ENCODE results near the gene PLPP1.

Gene PLPP1

GRCh38 chr5:55407984-55408383 is 126.8 kb downstream of the PLPP1 start:
- H3K4me3 ChIP-seq (ENCODE audit: low read length) = no peak overlapping the region
- DNase-seq (ENCODE audit: low read depth) = no peak
- TF ChIP-seq, protein P1, sequence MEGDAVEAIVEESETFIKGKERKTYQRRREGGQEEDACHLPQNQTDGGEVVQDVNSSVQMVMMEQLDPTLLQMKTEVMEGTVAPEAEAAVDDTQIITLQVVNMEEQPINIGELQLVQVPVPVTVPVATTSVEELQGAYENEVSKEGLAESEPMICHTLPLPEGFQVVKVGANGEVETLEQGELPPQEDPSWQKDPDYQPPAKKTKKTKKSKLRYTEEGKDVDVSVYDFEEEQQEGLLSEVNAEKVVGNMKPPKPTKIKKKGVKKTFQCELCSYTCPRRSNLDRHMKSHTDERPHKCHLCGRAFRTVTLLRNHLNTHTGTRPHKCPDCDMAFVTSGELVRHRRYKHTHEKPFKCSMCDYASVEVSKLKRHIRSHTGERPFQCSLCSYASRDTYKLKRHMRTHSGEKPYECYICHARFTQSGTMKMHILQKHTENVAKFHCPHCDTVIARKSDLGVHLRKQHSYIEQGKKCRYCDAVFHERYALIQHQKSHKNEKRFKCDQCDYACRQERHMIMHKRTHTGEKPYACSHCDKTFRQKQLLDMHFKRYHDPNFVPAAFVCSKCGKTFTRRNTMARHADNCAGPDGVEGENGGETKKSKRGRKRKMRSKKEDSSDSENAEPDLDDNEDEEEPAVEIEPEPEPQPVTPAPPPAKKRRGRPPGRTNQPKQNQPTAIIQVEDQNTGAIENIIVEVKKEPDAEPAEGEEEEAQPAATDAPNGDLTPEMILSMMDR (IDR thresholded peaks at IDR 0.05; ENCODE audit: insufficient read depth, low read depth, low read length, missing control alignments) = no peak

- peak; percentile 60 for DNase-seq (ENCODE audit: low read depth)
- TF ChIP-seq, protein P1 (IDR thresholded peaks at IDR 0.05; ENCODE audit: insufficient read depth, low read depth, low read length, missing control alignments) = peak; percentile 80
- no peak overlapping the region for H3K4me3 ChIP-seq (ENCODE audit: low read length)
Measured at GRCh38 chr5:55407059-55407684, 127.6 kb downstream of the PLPP1 start.

DNA sequence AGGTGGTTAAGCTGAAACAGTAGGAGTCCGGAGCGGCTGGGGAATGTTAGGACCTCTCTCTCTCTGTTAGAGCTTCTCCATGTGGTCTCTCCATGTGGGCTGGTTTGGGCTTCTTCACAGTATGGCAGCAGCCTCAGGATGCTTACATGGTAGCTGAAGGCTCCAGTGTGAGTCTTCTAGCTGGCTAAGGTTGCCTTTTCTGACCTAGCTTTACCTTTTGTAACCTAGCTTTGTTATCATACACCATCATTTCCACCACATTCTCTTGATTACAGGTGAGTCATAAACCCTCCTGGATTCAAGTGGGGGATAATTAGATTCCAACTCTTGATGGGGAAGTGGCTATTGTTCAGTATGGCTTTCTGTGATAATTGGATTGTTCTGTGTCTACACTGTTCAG is 128.5 kb downstream of the PLPP1 start:
- TF ChIP-seq, protein P1 (IDR thresholded peaks at IDR 0.05; ENCODE audit: insufficient read depth, low read depth, low read length, missing control alignments) = no peak
- no peak for DNase-seq (ENCODE audit: low read depth)
- H3K4me3 ChIP-seq (ENCODE audit: low read length) = no peak overlapping the region

- TF ChIP-seq, protein P1 (IDR thresholded peaks at IDR 0.05; ENCODE audit: insufficient read depth, low read depth, low read length, missing control alignments) = peak; percentile 40
- no peak overlapping the region for H3K4me3 ChIP-seq (ENCODE audit: low read length)
- DNase-seq (ENCODE audit: low read depth) = peak; percentile 20
Measured at GRCh38 chr5:55402199-55402598, 132.6 kb downstream of the PLPP1 start.

- TF ChIP-seq, protein P1 (IDR thresholded peaks at IDR 0.05; ENCODE audit: insufficient read depth, low read depth, low read length, missing control alignments) = no peak
- no peak overlapping the region for H3K4me3 ChIP-seq (ENCODE audit: low read length)
- DNase-seq (ENCODE audit: low read depth) = no peak
Measured at GRCh38 chr5:55393501-55394175, 141.1 kb downstream of the PLPP1 start.

GRCh38 chr5:55392669-55393068 is 142.1 kb downstream of the PLPP1 start:
- no peak for DNase-seq (ENCODE audit: low read depth)
- TF ChIP-seq, protein P1 (IDR thresholded peaks at IDR 0.05; ENCODE audit: insufficient read depth, low read depth, low read length, missing control alignments) = no peak
- H3K4me3 ChIP-seq (ENCODE audit: low read length) = no peak overlapping the region

DNA sequence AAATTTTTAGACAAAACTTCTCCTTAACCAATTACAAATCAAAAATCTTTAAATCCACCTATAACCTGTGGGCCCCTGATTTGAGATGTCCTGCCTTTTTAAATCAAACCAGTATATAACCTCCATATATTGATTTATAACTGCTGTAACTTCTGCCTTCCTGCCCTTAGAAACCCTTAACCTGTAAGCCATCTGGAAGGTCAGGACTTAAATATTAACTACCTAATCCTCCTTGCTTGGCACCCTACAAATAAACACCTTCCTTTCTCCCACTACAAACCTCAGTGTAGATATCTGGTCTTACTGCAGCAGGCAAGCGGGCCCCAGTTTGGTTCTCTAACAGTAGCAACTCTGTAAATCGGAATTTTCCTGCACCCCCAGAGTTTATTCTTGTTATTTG is 143.1 kb downstream of the PLPP1 start:
- no peak for DNase-seq (ENCODE audit: low read depth)
- TF ChIP-seq, protein P1 (IDR thresholded peaks at IDR 0.05; ENCODE audit: insufficient read depth, low read depth, low read length, missing control alignments) = no peak
- no peak overlapping the region for H3K4me3 ChIP-seq (ENCODE audit: low read length)
